ENCODE measurements around the gene HSF5. TPM values are rescaled to one million over a fixed set of nuclear protein-coding genes. Genes with fewer than 3 reads are reported as not detected.
A peak's percentile ranks its signal among the peaks of the same experiment; 100 is the strongest.

Gene HSF5
- total RNA-seq, 1 experiment from 2014 or later = 0.07 TPM

GRCh38 chr17:58534901-58535421, 46.8 kb upstream of the HSF5 start:
- CTCF ChIA-PET = no interaction called here
- DNase-seq = no peak
- intact Hi-C loops (cut with micrococcal nuclease; ENCODE audit: unreplicated experiment) = no loop called here

GRCh38 chr17:58534331-58534730, 46.1 kb upstream of the HSF5 start:
- Mint-ChIP-seq H3K4me1 (ENCODE audit: low read depth, unreplicated experiment) (peaks cover 8% of the 10 kb centered on the region), H3K27ac (ENCODE audit: unreplicated experiment) (no peak overlapping the region), H3K36me3 (ENCODE audit: insufficient read depth, unreplicated experiment) (peaks cover under 1% of the 10 kb centered on the region), H3K4me3 (ENCODE audit: low read depth, unreplicated experiment) (no peak overlapping the region), H3K9me3 (ENCODE audit: low read depth, unreplicated experiment) (no peaks in the 10 kb centered on the region), H3K27me3 (ENCODE audit: unreplicated experiment) (peaks cover 55% of the 10 kb centered on the region)
- no TSS peak for BruUV-seq (replicated peaks)
- no peak for DNase-seq
- CTCF ChIA-PET = no interaction called here
- intact Hi-C loops (cut with micrococcal nuclease; ENCODE audit: unreplicated experiment) = no loop called here
- TF ChIP-seq CTCF (IDR thresholded peaks at IDR 0.05; ENCODE audit: unreplicated experiment) = no peak

More at GRCh38 chr17:58534901-58535421, 46.8 kb upstream of the HSF5 start:
- H3K27ac Mint-ChIP-seq (ENCODE audit: unreplicated experiment) = no peak overlapping the region
- H3K36me3 Mint-ChIP-seq (ENCODE audit: insufficient read depth, unreplicated experiment) = no peaks in the 10 kb centered on the region
- no peak overlapping the region for H3K4me3 Mint-ChIP-seq (ENCODE audit: low read depth, unreplicated experiment)
- H3K9me3 Mint-ChIP-seq (ENCODE audit: low read depth, unreplicated experiment) = no peaks in the 10 kb centered on the region
- BruUV-seq (replicated peaks) = no TSS peak
- H3K4me1 Mint-ChIP-seq (ENCODE audit: low read depth, unreplicated experiment) = peaks cover 8% of the 10 kb centered on the region
- no peak for TF ChIP-seq CTCF (IDR thresholded peaks at IDR 0.05; ENCODE audit: unreplicated experiment)
- peaks cover 55% of the 10 kb centered on the region for H3K27me3 Mint-ChIP-seq (ENCODE audit: unreplicated experiment)

GRCh38 chr17:58533616-58534188, 45.5 kb upstream of the HSF5 start:
- no peak overlapping the region for H3K27ac Mint-ChIP-seq (ENCODE audit: unreplicated experiment)
- H3K4me3 Mint-ChIP-seq (ENCODE audit: low read depth, unreplicated experiment) = no peak overlapping the region
- BruUV-seq (replicated peaks) = no TSS peak
- intact Hi-C loops (cut with micrococcal nuclease; ENCODE audit: unreplicated experiment) = no loop called here
- no peak for TF ChIP-seq CTCF (IDR thresholded peaks at IDR 0.05; ENCODE audit: unreplicated experiment)
- H3K9me3 Mint-ChIP-seq (ENCODE audit: low read depth, unreplicated experiment) = no peaks in the 10 kb centered on the region
- CTCF ChIA-PET = no interaction called here
- peaks cover 55% of the 10 kb centered on the region for H3K27me3 Mint-ChIP-seq (ENCODE audit: unreplicated experiment)
- H3K36me3 Mint-ChIP-seq (ENCODE audit: insufficient read depth, unreplicated experiment) = peaks cover 6% of the 10 kb centered on the region
- H3K4me1 Mint-ChIP-seq (ENCODE audit: low read depth, unreplicated experiment) = peaks cover 8% of the 10 kb centered on the region
- no peak for DNase-seq

- Mint-ChIP-seq H3K9me3 (ENCODE audit: low read depth, unreplicated experiment) (no peaks in the 10 kb centered on the region), H3K36me3 (ENCODE audit: insufficient read depth, unreplicated experiment) (peaks cover 6% of the 10 kb centered on the region), H3K4me3 (ENCODE audit: low read depth, unreplicated experiment) (peak overlapping the region; percentile 24), H3K27me3 (ENCODE audit: unreplicated experiment) (peaks cover 50% of the 10 kb centered on the region), H3K27ac (ENCODE audit: unreplicated experiment) (no peak overlapping the region), H3K4me1 (ENCODE audit: low read depth, unreplicated experiment) (peaks cover 17% of the 10 kb centered on the region)
- BruUV-seq (replicated peaks) = no TSS peak
- DNase-seq = no peak
- CTCF ChIA-PET = no interaction called here
- no peak for TF ChIP-seq CTCF (IDR thresholded peaks at IDR 0.05; ENCODE audit: unreplicated experiment)
- intact Hi-C loops (cut with micrococcal nuclease; ENCODE audit: unreplicated experiment) = no loop called here
Observed at GRCh38 chr17:58532555-58532951, 44.3 kb upstream of the HSF5 start.

Data from Calu3 (cell line).